Karpas-422 (cell line): Measurements from ENCODE around the gene SP4. TPM values are rescaled to one million over a fixed set of nuclear protein-coding genes. Genes with fewer than 3 reads are reported as not detected.

Source experiments
- DNase-seq: peaks from one replicate; pipeline ENCODE4 v3.0.0-alpha.2; 2015
- H2AFZ ChIP-seq: fragments of 200-600 bp; sonication (generic); 2 replicates; pipeline ENCODE4 v1.6.1; 2014; ENCODE audit warnings: antibody characterized with exemption, low read length, mixed read lengths
- H3K27ac ChIP-seq: fragments of 200-600 bp; sonication (generic); 2 replicates; pipeline ENCODE4 v1.5.1; 2014; ENCODE audit warnings: mild to moderate bottlenecking, low read length, moderate library complexity
- H3K27me3 ChIP-seq: fragments of 200-600 bp; sonication (generic); 2 replicates; pipeline ENCODE4 v1.6.1; 2014; ENCODE audit warnings: low read length, mixed read lengths
- H3K36me3 ChIP-seq: fragments of 200-600 bp; sonication (generic); 2 replicates; pipeline ENCODE4 v1.6.1; 2014; ENCODE audit warnings: low read length, mixed read lengths; ENCODE audit not compliant: insufficient read depth
- H3K4me1 ChIP-seq: fragments of 200-600 bp; sonication (generic); 2 replicates; pipeline ENCODE4 v1.6.1; 2014; ENCODE audit warnings: mild to moderate bottlenecking, low read length, mixed read lengths
- H3K4me2 ChIP-seq: fragments of 200-600 bp; sonication (generic); 2 replicates; pipeline ENCODE4 v1.6.1; 2014; ENCODE audit warnings: low read length, low read depth, mild to moderate bottlenecking; ENCODE audit not compliant: poor library complexity, severe bottlenecking
- H3K4me3 ChIP-seq: fragments of 200-600 bp; sonication (generic); 2 replicates; pipeline ENCODE4 v1.5.1; 2014; ENCODE audit warnings: mild to moderate bottlenecking, antibody characterized with exemption, low read length, mixed read lengths
- H3K79me2 ChIP-seq: fragments of 200-600 bp; sonication (generic); 2 replicates; pipeline ENCODE4 v1.6.1; 2014; ENCODE audit warnings: mild to moderate bottlenecking, low read length, mixed read lengths
- H3K9ac ChIP-seq: fragments of 200-600 bp; sonication (generic); 2 replicates; pipeline ENCODE4 v1.6.0; 2014; ENCODE audit warnings: low read length
- H3K9me2 ChIP-seq: fragments of 200-600 bp; sonication (generic), shearing (Covaris generic); replicated peaks from 2 replicates; pipeline ENCODE4 v1.6.0; 2014; ENCODE audit warnings: mild to moderate bottlenecking, low read length, moderate library complexity; ENCODE audit not compliant: insufficient read depth
- H3K9me3 ChIP-seq: fragments of 300-700, 200-600 bp; sonication (generic); 2 replicates; pipeline ENCODE4 v1.6.1; 2014; ENCODE audit warnings: low read length, mixed read lengths
- H4K20me1 ChIP-seq: fragments of 200-600 bp; sonication (generic); 2 replicates; pipeline ENCODE4 v1.6.1; 2014; ENCODE audit warnings: mild to moderate bottlenecking, antibody characterized with exemption, low read length, low read depth; ENCODE audit not compliant: insufficient read depth
- total RNA-seq: library from RNA; depleted of rRNA; stranded (reverse); fragments of >200 nt; shearing (Covaris generic); gene quantifications from 2 replicates; pipeline ENCODE4 v1.2.3, GENCODE V29; 2014; ENCODE audit warnings: low replicate concordance; rRNA removed

Gene SP4
- 8.9 and 33.4 TPM in 2 replicates for total RNA-seq

- Histone ChIP-seq H4K20me1 (no peaks in the 10 kb centered on the region), H3K4me2 (peak within 1 kb of the TSS; percentile 99), H2AFZ (peak within 1 kb of the TSS; percentile 52; the same call in 1 of the 2 replicates), H3K4me3 (peak within 1 kb of the TSS; percentile 85), H3K9me2 (no peaks in the 10 kb centered on the region), H3K9ac (peak within 1 kb of the TSS; percentile 94), H3K9me3 (no peaks in the 10 kb centered on the region), H3K79me2 (peaks cover 44% of the 10 kb centered on the region), H3K27ac (peak within 1 kb of the TSS; percentile 89), H3K27me3 (no peaks in the 10 kb centered on the region), H3K4me1 (peaks cover 51% of the 10 kb centered on the region), H3K36me3 (peaks cover 6% of the 10 kb centered on the region; the same call in 1 of the 2 replicates)
- peak; percentile 97 for DNase-seq
These were observed at the start of gene SP4 for GRCh38 chr7:21427871-21428658. Gene SP4 (plus strand): TSS chr7:21428083. CDS start chr7:21428252, 169 bp downstream.

- Histone ChIP-seq H3K9ac (no peak overlapping the region), H3K4me3 (no peak overlapping the region), H3K4me2 (no peak overlapping the region), H3K9me2 (no peaks in the 10 kb centered on the region), H3K9me3 (no peaks in the 10 kb centered on the region), H4K20me1 (no peaks in the 10 kb centered on the region), H3K36me3 (no peaks in the 10 kb centered on the region), H2AFZ (no peak overlapping the region), H3K4me1 (no peaks in the 10 kb centered on the region), H3K79me2 (no peaks in the 10 kb centered on the region), H3K27ac (no peak overlapping the region), H3K27me3 (no peaks in the 10 kb centered on the region)
- no peak for DNase-seq
These were observed 44.4 kb upstream of the SP4 start for GRCh38 chr7:21383227-21384220.

- no peak overlapping the region for H3K4me3 ChIP-seq
- H3K4me1 ChIP-seq: no peaks in the 10 kb centered on the region
- H4K20me1 ChIP-seq: no peaks in the 10 kb centered on the region
- no peak for DNase-seq
- no peak overlapping the region for H2AFZ ChIP-seq
- H3K9me3 ChIP-seq: no peaks in the 10 kb centered on the region
- H3K36me3 ChIP-seq: no peaks in the 10 kb centered on the region
- H3K9me2 ChIP-seq: no peaks in the 10 kb centered on the region
- H3K4me2 ChIP-seq: no peak overlapping the region
- no peaks in the 10 kb centered on the region for H3K27me3 ChIP-seq
- H3K27ac ChIP-seq: no peak overlapping the region
- H3K79me2 ChIP-seq: no peaks in the 10 kb centered on the region
- H3K9ac ChIP-seq: no peak overlapping the region
These were observed 33.9 kb upstream of the SP4 start for GRCh38 chr7:21393937-21394336.

GRCh38 chr7:21401944-21402343, 25.9 kb upstream of the SP4 start:
- no peak overlapping the region for H3K9ac ChIP-seq
- no peak overlapping the region for H2AFZ ChIP-seq
- H4K20me1 ChIP-seq: no peaks in the 10 kb centered on the region
- H3K9me2 ChIP-seq: no peaks in the 10 kb centered on the region
- no peak overlapping the region for H3K4me3 ChIP-seq
- no peaks in the 10 kb centered on the region for H3K27me3 ChIP-seq
- no peaks in the 10 kb centered on the region for H3K79me2 ChIP-seq
- no peaks in the 10 kb centered on the region for H3K4me1 ChIP-seq
- H3K4me2 ChIP-seq: no peak overlapping the region
- H3K9me3 ChIP-seq: no peaks in the 10 kb centered on the region
- no peak overlapping the region for H3K27ac ChIP-seq
- no peaks in the 10 kb centered on the region for H3K36me3 ChIP-seq
- no peak for DNase-seq

- H3K9ac ChIP-seq: no peak overlapping the region
- no peak for DNase-seq
- no peak overlapping the region for H3K4me3 ChIP-seq
- no peak overlapping the region for H3K27ac ChIP-seq
- no peaks in the 10 kb centered on the region for H3K36me3 ChIP-seq
- H3K4me1 ChIP-seq: peaks cover 5% of the 10 kb centered on the region
- no peaks in the 10 kb centered on the region for H3K27me3 ChIP-seq
- H4K20me1 ChIP-seq: no peaks in the 10 kb centered on the region
- no peaks in the 10 kb centered on the region for H3K9me3 ChIP-seq
- no peaks in the 10 kb centered on the region for H3K9me2 ChIP-seq
- H3K79me2 ChIP-seq: no peaks in the 10 kb centered on the region
- H2AFZ ChIP-seq: no peak overlapping the region
- no peak overlapping the region for H3K4me2 ChIP-seq
These were observed 19.9 kb upstream of the SP4 start for GRCh38 chr7:21407796-21408480.

GRCh38 chr7:21408481-21408820, 19.4 kb upstream of the SP4 start:
- Histone ChIP-seq H3K9ac (no peak overlapping the region), H3K9me2 (no peaks in the 10 kb centered on the region), H3K4me2 (no peak overlapping the region), H3K4me1 (peaks cover 5% of the 10 kb centered on the region), H3K79me2 (no peaks in the 10 kb centered on the region), H4K20me1 (no peaks in the 10 kb centered on the region), H3K4me3 (no peak overlapping the region), H3K27me3 (no peaks in the 10 kb centered on the region), H3K27ac (no peak overlapping the region), H3K36me3 (no peaks in the 10 kb centered on the region), H2AFZ (no peak overlapping the region), H3K9me3 (no peaks in the 10 kb centered on the region)
- DNase-seq: no peak

GRCh38 chr7:21412410-21412851, 15.5 kb upstream of the SP4 start:
- peaks cover 5% of the 10 kb centered on the region for H3K4me1 ChIP-seq
- no peaks in the 10 kb centered on the region for H4K20me1 ChIP-seq
- no peaks in the 10 kb centered on the region for H3K79me2 ChIP-seq
- no peak overlapping the region for H3K27ac ChIP-seq
- H3K4me2 ChIP-seq: no peak overlapping the region
- no peaks in the 10 kb centered on the region for H3K36me3 ChIP-seq
- H3K27me3 ChIP-seq: no peaks in the 10 kb centered on the region
- H3K9me3 ChIP-seq: no peaks in the 10 kb centered on the region
- no peak overlapping the region for H2AFZ ChIP-seq
- H3K9ac ChIP-seq: no peak overlapping the region
- DNase-seq: no peak
- H3K9me2 ChIP-seq: no peaks in the 10 kb centered on the region
- H3K4me3 ChIP-seq: no peak overlapping the region
